ENCODE data around the gene SNX10. TPM values are rescaled to one million over a fixed set of nuclear protein-coding genes. Genes with fewer than 3 reads are reported as not detected.

SNX10 gene
- total RNA-seq, 4 donors from 2014 or later: 1.5 to 5.9 (median 3.1) TPM; not detected in 1

GRCh38 chr7:26372704-26373103, 81.0 kb downstream of the SNX10 start:
- TF ChIP-seq POLR2A (IDR thresholded peaks at IDR 0.05) (no peak), POLR2AphosphoS5 (IDR thresholded peaks at IDR 0.05) (no peak), CTCF (IDR thresholded peaks at IDR 0.05) (no peak), EP300 (IDR thresholded peaks at IDR 0.05; ENCODE audit: low read depth) (no peak)
- DNase-seq: no peak
- Histone ChIP-seq H3K4me3 (no peak overlapping the region), H3K4me1 (peaks cover 0 to 23% (median 9%) of the 10 kb centered on the region in 4 donors), H3K36me3 (no peaks in the 10 kb centered on the region), H3K27me3 (peaks cover 87% of the 10 kb centered on the region), H3K9me3 (no peaks in the 10 kb centered on the region), H3K27ac (no peak overlapping the region)
- in situ Hi-C loops (cut with MboI; ENCODE audit: low pct_ligation_motif_present in 1 of 4, low pct_unique_long_range_greater_than_20kb in 1 of 4, low sequenced_read_pairs in 3 of 4): loop anchor here (5.0 to 25.0 kb wide), 8 partner anchors 132 to 790 kb away; partner anchors contain the start of genes HOXA7 (in 2 of the 4), HOXA10 (in 1 of the 4), HOXA3 (in 1 of the 4) and HOXA9 (in 1 of the 4)
- 69 to 72% methylated on average over 2 of the region's 2 CpGs for WGBS, 2 donors (ENCODE audit: low coverage in 1 of 2)
- intact Hi-C loops (cut with DNase I; ENCODE audit: low total_unique reads): no loop called here

- no peak for DNase-seq
- H3K27ac ChIP-seq: no peak overlapping the region
- peaks cover 95% of the 10 kb centered on the region for H3K27me3 ChIP-seq
- H3K4me3 ChIP-seq: no peak overlapping the region
- no peak for TF ChIP-seq POLR2A (IDR thresholded peaks at IDR 0.05)
- TF ChIP-seq CTCF (IDR thresholded peaks at IDR 0.05): no peak
- TF ChIP-seq EP300 (IDR thresholded peaks at IDR 0.05; ENCODE audit: low read depth): no peak
- TF ChIP-seq POLR2AphosphoS5 (IDR thresholded peaks at IDR 0.05): no peak
- in situ Hi-C loops (cut with MboI; ENCODE audit: low pct_ligation_motif_present in 1 of 4, low pct_unique_long_range_greater_than_20kb in 1 of 4, low sequenced_read_pairs in 3 of 4): loop anchor here (5.0 to 25.0 kb wide), 8 partner anchors 130 to 787 kb away; partner anchors contain the start of genes HOXA7 (in 2 of the 4), HOXA10 (in 1 of the 4), HOXA3 (in 1 of the 4) and HOXA9 (in 1 of the 4)
- intact Hi-C loops (cut with DNase I; ENCODE audit: low total_unique reads): no loop called here
- peaks cover 0 to 18% (median 9%) of the 10 kb centered on the region in 4 donors for H3K4me1 ChIP-seq
- WGBS, 2 donors (ENCODE audit: low coverage in 1 of 2): 81 to 86% methylated on average over 6 of the region's 6 CpGs
- no peaks in the 10 kb centered on the region for H3K9me3 ChIP-seq
- no peaks in the 10 kb centered on the region for H3K36me3 ChIP-seq
These were observed 83.1 kb downstream of the SNX10 start for GRCh38 chr7:26374647-26375373.

- DNase-seq: no peak
- H3K4me3 ChIP-seq: peak overlapping the region in 3 of 4 donors; percentile 45 to 69 (median 54)
- in situ Hi-C loops (cut with MboI; ENCODE audit: low pct_ligation_motif_present in 1 of 4, low pct_unique_long_range_greater_than_20kb in 1 of 4, low sequenced_read_pairs in 3 of 4): loop anchor here in 3 of 4 donors (10.0 kb wide), 3 partner anchors 129 to 299 kb away; no protein-coding TSS in a partner anchor
- peaks cover 86% of the 10 kb centered on the region for H3K27me3 ChIP-seq
- no peaks in the 10 kb centered on the region for H3K9me3 ChIP-seq
- H3K4me1 ChIP-seq: peaks cover 0 to 16% (median 9%) of the 10 kb centered on the region in 4 donors
- WGBS, 2 donors (ENCODE audit: low coverage in 1 of 2): 16 to 25% methylated on average over 5 to 12 of the region's 14 CpGs
- H3K27ac ChIP-seq: peak overlapping the region in 2 of 4 donors; percentile 59 to 67
- TF ChIP-seq POLR2A (IDR thresholded peaks at IDR 0.05): no peak
- no peak for TF ChIP-seq POLR2AphosphoS5 (IDR thresholded peaks at IDR 0.05)
- no peak for TF ChIP-seq EP300 (IDR thresholded peaks at IDR 0.05; ENCODE audit: low read depth)
- no peak for TF ChIP-seq CTCF (IDR thresholded peaks at IDR 0.05)
- intact Hi-C loops (cut with DNase I; ENCODE audit: low total_unique reads): no loop called here
- no peaks in the 10 kb centered on the region for H3K36me3 ChIP-seq
These were observed 84.1 kb downstream of the SNX10 start for GRCh38 chr7:26375726-26376174.

- peak; percentile 39 for DNase-seq
- Histone ChIP-seq H3K4me3 (peak overlapping the region; percentile 35 to 69 (median 50)), H3K4me1 (peaks cover 0 to 16% (median 9%) of the 10 kb centered on the region in 4 donors), H3K36me3 (no peaks in the 10 kb centered on the region), H3K27ac (peak overlapping the region; percentile 51 to 67 (median 60)), H3K27me3 (peaks cover 80% of the 10 kb centered on the region), H3K9me3 (no peaks in the 10 kb centered on the region)
- TF ChIP-seq EP300 (IDR thresholded peaks at IDR 0.05; ENCODE audit: low read depth) (no peak), POLR2A (IDR thresholded peaks at IDR 0.05) (no peak), CTCF (IDR thresholded peaks at IDR 0.05) (no peak), POLR2AphosphoS5 (IDR thresholded peaks at IDR 0.05) (no peak)
- in situ Hi-C loops (cut with MboI; ENCODE audit: low pct_ligation_motif_present in 1 of 4, low pct_unique_long_range_greater_than_20kb in 1 of 4, low sequenced_read_pairs in 3 of 4): loop anchor here in 3 of 4 donors (10.0 kb wide), 3 partner anchors 128 to 298 kb away; no protein-coding TSS in a partner anchor
- 2% methylated on average over 62 of the region's 88 CpGs; no CpG with 5 or more reads in 1 of the 2 donors for WGBS, 2 donors (ENCODE audit: low coverage in 1 of 2)
- intact Hi-C loops (cut with DNase I; ENCODE audit: low total_unique reads): no loop called here
These were observed 84.7 kb downstream of the SNX10 start for GRCh38 chr7:26376175-26376917.
